ENCODE results near the gene PDZD2.
"Not testable (repeated sequence)": the region's sequence is repeated elsewhere in the genome, so short reads cannot be mapped to it uniquely, and the experiment has no call there.

PDZD2 gene

GRCh38 chr5:32014096-32014745, 375.3 kb downstream of the PDZD2 start:
- no peak for DNase-seq (ENCODE audit: low read depth)

GRCh38 chr5:32015262-32015661, 376.3 kb downstream of the PDZD2 start:
- DNase-seq (ENCODE audit: low read depth): not testable (repeated sequence)

GRCh38 chr5:32017692-32018367, 378.9 kb downstream of the PDZD2 start:
- no peak for DNase-seq (ENCODE audit: low read depth)

- DNase-seq (ENCODE audit: low read depth): no peak
These were observed 379.8 kb downstream of the PDZD2 start for GRCh38 chr5:32018476-32019436.

GRCh38 chr5:32020271-32020670, 381.3 kb downstream of the PDZD2 start:
- DNase-seq (ENCODE audit: low read depth): no peak

- no peak for DNase-seq (ENCODE audit: low read depth)
These were observed 382.0 kb downstream of the PDZD2 start for GRCh38 chr5:32020946-32021345.

- DNase-seq (ENCODE audit: low read depth): no peak
These were observed 382.8 kb downstream of the PDZD2 start for GRCh38 chr5:32021771-32022170.

- no peak for DNase-seq (ENCODE audit: low read depth)
These were observed 383.7 kb downstream of the PDZD2 start for GRCh38 chr5:32022638-32023037.

GRCh38 chr5:32023816-32024215, 384.9 kb downstream of the PDZD2 start:
- DNase-seq (ENCODE audit: low read depth): no peak

GRCh38 chr5:32024751-32025150, 385.8 kb downstream of the PDZD2 start:
- no peak for DNase-seq (ENCODE audit: low read depth)

- no peak for DNase-seq (ENCODE audit: low read depth)
These were observed 388.3 kb downstream of the PDZD2 start for GRCh38 chr5:32027093-32027716.

GRCh38 chr5:32027717-32028458, 389.0 kb downstream of the PDZD2 start:
- DNase-seq (ENCODE audit: low read depth): no peak

- no peak for DNase-seq (ENCODE audit: low read depth)
These were observed 390.3 kb downstream of the PDZD2 start for GRCh38 chr5:32029261-32029660.

GRCh38 chr5:32029781-32030180, 390.9 kb downstream of the PDZD2 start:
- DNase-seq (ENCODE audit: low read depth): no peak

GRCh38 chr5:32030222-32030621, 391.3 kb downstream of the PDZD2 start:
- no peak for DNase-seq (ENCODE audit: low read depth)

GRCh38 chr5:32030686-32031085, 391.8 kb downstream of the PDZD2 start:
- no peak for DNase-seq (ENCODE audit: low read depth)

- no peak for DNase-seq (ENCODE audit: low read depth)
These were observed 392.2 kb downstream of the PDZD2 start for GRCh38 chr5:32031089-32031488.

GRCh38 chr5:32038523-32038922, 399.6 kb downstream of the PDZD2 start:
- DNase-seq (ENCODE audit: low read depth): no peak

- DNase-seq (ENCODE audit: low read depth): not testable (repeated sequence)
These were observed 400.2 kb downstream of the PDZD2 start for GRCh38 chr5:32039133-32039532.

GRCh38 chr5:32039601-32040000, 400.7 kb downstream of the PDZD2 start:
- DNase-seq (ENCODE audit: low read depth): not testable (repeated sequence)

GRCh38 chr5:32040181-32040695, 401.3 kb downstream of the PDZD2 start:
- not testable (repeated sequence) for DNase-seq (ENCODE audit: low read depth)

Data from activated gamma-delta T cell treated with anti-CD3 and anti-CD28 coated beads, Interleukin-2, amount 50 U/mL, for 16 hours (primary cell).